Kasumi-1 (cell line): ENCODE data around the gene RPL29.

Source experiments
- DNase-seq, 2 experiments: peaks; one replicate each; lab custom pipeline; 2025; lab: John Stamatoyannopoulos, UW

RPL29 gene

DNA sequence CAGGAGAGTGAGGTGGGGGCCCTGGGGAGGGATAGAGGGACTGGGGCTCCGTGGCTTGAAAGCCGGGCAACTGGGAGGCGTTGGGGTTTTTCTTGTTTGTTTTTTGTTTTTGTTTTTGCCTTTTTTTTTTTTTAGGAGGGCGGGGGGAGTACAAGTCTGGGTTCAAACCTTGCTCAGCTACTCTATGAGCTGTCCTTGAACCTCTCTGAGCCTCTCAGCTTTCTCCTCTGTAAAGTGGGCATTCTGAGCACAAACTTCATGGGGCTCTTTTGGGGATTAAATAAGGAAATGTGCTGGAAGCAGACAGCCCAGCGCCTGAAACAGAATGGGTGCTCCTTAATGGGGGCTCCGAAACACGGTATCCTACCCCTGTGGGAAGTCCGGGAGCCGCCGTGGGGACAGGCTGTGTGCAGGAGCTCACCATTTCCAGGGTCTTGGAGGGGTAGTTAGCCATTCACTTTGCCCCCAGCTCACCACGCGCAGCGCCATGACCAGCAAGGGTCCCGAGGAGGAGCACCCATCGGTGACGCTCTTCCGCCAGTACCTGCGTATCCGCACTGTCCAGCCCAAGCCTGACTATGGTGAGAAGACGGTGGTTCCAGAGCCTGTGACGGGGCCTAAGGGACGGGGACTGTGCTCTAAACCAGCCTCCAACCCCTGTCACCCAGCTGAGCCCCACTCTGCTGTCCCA lies 12.0 kb downstream of the RPL29 start:
- DNase-seq: no peak

DNA sequence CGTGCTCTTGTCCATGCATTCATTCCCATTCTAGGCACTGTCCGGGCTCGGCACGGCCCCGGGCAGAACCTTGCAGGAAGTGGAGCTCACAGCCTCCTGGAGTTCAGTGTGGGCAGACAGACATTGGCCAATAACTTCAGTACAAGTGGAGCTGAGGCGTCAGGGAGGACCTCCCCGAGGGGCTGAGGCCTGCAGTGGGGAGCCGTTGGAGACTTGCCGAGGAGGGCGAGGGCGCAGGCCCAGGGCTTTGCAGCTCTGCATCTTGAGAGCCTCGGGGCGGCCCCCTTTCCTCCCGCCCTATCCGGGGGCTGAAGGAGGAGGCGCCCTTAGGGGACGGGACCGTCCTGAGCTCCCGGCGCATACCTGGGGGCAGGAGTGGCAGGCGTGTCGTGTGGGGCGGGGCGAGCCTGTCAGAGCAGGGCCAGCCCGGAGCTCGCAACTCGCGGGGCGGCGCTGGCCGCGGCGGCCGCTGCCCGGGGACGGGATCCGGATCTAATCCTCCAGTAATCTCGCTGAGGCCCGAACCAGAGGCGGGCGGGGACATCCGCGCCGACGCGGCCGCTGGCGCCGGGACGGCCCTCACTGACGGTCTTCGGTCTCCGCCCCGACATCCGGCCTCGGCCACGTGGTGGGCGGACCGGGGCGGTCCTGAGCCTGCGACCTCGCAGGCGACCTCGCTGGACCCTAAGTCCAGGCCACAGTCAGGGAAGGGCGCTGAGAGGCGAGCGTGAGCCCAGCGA lies 12.7 kb downstream of the RPL29 start, which contains the start of gene ACY1:
ACY1 (plus strand) TSS at position 698 of the 740 bp plus-strand sequence. CDS start 530 bp downstream, outside the sequence.
- DNase-seq: peak; percentile 76 to 83

DNA sequence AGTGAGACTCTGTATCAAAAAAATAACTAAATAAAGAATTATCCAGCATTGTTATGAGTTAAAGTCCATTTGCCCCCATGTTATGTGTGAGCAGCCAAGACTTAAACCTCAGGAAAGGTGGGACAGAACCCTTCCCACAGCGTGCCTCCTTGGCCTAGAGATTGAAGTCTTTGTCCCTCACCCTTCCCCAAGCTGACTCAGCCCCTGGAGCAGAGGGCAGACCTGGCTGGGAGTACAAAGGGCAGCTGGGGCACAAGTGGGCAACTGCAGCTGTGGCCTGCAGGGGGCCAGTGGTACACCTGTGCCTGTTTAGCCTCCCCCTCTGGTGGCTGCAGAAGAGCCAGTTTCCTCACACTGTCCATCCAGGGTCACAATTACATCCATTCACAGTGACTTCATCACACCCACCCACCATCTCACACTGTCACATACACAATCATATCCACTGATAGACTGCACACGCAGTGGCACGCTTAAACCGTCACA lies 13.3 kb downstream of the RPL29 start:
- peak; percentile 56 to 67 for DNase-seq

DNA sequence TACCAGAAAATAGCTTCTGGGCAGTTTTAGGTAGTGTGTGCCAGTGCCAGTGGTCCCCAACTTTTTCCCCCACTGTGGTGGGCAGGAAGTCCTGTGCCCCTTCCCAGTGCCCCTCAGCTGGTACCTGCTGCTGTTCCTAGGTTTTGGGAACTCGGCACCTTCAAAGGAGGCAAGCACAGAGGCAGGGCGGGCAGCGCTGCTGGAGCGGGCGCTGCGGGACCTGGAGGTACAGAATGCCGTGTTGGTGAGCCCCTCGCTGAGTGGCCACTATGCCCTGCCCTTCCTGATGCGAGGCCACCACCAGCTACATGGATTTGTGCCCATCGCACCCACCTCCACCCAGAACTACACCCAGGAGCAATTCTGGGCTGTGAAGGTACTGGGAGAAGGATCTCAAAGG lies 15.4 kb downstream of the RPL29 start:
- no peak for DNase-seq

DNA sequence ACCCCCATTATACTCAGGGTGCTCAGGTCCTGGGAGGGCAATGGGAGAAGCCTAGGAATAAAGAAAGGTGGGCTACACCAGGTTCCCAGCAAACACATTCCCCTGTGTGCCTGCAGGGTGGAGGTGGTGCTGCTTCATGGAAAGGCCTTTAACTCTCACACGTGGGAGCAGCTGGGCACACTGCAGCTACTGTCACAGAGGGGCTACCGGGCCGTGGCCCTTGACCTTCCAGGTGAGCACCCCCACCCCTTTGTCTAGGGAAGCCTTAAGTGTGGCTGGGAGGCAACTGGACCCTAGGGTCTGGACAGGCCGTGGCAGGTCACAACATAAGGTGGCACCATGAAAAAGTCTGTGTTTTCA lies 17.6 kb downstream of the RPL29 start:
- DNase-seq: no peak

DNA sequence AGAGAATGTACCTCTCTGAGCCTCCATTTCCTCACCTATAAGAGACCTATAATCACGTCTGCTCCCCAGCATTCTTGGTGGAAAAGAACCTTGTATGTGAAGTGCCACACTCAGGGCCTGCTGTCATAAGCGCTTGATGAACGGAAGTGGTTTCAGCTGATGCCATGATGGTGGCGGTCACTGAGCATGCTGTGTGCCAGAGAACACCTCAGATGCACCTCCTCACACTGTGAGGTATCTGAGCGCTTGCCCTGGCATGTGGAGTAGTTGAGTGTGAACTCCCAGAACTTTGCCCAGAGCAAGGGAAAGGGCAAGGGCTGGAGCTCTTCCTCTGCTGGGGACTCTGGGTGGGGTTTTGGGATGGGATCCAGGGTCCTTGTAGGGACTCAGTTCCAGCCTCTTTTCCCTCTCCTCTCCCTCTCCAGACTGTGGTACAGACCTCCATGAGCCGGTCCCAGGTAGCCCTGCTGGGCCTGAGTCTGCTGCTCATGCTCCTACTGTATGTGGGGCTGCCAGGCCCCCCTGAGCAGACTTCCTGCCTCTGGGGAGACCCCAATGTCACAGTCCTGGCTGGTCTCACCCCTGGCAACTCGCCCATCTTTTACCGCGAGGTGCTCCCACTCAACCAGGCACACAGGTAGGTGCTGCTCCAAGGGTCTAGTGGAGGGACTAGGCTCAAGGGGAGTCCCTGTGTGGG lies 18.1 kb downstream of the RPL29 start:
- DNase-seq: no peak

DNA sequence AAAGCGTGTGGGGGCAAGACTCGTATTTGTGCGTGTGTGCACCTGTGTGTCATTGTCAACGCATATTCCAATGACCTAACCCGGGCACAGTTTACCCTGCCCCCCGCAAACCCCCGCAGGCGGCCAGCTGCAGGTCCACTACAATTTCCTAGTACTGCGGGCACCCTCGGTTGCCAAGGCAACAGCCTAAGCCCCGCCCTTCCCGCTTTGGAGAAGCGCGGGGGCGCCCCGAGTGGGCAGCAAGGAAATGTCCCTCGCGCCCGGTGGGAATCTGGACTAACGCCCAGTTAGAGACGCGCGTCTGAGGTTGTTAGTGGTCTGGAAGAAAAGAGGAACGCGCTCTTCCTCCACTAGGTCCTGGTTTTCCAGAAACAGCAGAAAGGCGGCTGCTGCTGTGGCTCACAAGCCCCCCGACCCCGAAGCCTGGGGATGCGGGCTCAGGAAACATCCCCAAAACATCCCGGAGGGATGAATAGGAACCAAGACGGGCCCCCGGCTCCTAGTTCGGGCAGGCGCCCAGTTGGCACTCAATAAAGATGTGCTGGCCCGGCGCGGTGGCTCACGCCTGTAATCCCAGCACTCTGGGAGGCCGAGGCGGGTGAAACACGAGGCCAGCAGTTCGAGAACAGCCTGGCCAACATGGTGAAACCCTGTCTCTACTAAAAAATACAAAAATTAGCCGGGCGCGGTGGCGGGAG lies 19.7 kb downstream of the RPL29 start:
- DNase-seq: no peak

DNA sequence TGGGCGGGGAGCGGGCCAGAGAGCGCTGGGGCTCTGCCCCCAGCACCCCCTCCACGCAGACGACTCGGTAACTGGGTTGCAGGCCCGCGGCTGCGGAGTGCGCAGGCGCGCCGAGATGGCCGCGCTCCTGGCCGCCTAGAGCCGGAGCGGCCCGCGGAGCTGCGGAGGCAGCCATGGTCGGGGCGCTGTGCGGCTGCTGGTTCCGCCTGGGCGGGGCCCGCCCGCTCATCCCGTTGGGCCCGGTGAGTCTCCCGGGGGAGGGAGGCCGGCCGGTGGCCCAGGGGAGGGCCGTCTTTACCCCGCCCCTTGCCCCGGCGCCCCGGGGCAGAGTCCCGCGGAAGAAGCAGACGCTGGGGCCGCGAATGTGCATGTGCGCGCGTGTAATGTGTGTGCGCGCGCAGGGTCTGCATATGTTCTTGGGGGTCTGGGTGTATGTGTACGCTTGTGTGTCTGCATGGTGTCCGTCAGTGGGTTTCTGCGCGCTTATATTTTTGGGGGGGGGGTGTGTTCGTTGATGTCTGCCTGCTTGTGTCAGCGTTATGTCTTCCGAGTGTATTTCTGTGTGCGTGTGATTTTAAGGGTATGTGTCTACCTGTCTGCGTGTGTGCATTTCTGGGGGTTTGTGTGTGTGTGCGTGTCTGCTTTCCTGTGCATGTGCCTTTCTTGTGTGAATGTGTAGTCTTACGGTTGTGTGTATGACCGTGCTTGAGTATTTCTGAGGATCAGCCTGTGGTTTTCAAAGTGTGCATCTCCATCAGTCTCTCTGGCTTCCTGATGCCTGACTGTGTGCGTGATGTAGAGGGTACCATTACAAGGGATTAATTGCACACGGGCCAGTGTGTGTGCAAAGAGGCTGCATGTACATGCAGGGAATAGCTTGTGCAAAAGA lies 20.5 kb downstream of the RPL29 start, which contains the start of gene ABHD14A:
ABHD14A (plus strand) TSS at position 102 of the 889 bp plus-strand sequence; CDS start at position 174, 72 bp downstream.
- DNase-seq: peak; percentile 47 to 59

DNA sequence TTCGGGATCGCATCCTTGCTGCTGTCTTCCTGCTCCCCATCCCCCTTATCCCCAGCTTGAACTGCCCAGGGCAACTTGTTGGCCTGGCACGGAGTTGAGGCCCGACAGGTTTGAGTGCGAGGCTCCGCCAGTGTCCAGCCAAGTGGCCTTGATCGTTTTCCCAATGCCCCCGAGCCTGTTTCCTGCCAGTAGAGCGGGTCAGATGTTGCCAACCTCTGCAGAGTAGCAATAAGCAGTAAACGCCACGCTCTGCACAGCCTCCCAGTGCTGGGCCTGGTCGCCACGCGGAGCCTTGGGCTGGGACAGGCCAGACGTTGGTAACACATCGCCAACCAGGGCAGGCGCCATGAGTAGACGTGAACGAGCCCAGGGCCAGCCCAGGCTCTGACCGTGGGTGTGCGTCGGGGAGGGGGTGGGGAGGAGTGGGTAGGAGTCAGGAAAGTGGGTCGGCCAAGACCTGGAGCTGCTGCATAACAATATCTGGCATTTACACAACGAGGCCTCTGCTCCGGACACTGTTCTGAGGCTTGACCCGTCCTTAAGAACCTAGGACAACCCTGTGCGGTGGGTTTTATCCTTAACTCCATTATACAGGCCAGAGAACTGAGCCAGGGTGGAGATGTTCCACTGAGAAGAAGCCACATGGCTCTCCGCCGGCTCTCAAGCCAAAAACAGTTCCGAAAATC lies 21.3 kb downstream of the RPL29 start:
- DNase-seq: no peak

DNA sequence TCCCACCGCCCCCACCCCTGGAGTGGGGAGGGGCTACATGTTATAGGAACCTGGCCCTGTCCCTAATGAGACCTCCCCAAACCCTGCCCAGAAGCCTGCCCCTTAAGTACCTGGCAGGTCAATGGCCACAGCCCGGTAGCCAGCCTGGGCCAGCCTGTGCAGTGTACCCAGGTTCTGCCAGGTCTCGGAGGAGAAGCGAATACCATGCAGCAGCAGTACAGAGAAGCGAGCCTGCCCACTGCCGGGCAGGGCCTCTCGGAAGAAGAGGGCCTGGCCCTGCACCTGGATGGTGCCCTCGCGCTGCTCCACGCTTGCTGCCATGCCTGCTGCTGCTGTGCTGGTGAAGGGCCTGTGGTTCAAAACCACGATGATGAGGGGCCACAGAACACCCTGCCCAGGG lies 24.3 kb downstream of the RPL29 start:
- no peak for DNase-seq

DNA sequence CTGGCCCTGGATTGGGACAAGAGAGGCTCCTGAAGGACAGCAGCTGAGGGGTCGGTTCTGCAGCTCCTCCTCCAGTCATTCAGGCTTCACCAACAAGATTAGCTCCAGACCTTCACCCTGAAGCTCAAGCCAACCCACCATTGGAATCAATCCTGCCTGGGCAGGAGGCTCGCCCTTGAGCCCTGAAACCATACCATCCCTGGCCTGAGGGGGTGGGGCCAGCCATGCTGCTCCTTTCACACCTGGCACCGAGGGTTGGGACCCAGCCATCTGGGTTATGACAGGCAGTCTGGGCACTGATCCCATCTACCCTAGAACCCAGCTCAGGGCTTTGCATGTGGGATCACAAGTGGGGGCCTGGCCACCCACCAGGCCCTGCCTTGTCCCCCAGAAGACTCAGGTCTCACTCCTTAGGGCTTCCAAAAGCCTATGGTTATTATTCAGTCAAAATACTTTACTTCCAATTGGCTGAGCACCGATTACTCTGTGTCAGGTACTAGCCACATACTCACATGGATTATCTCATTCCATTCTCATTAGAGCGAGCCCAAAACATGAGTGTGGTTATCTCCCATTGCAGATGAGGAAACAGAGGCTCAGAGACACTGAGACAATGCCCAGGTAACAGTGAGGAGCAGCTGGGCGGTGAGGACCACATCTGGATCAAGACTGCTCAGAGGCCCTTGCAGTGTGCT lies 24.9 kb downstream of the RPL29 start:
- no peak for DNase-seq

DNA sequence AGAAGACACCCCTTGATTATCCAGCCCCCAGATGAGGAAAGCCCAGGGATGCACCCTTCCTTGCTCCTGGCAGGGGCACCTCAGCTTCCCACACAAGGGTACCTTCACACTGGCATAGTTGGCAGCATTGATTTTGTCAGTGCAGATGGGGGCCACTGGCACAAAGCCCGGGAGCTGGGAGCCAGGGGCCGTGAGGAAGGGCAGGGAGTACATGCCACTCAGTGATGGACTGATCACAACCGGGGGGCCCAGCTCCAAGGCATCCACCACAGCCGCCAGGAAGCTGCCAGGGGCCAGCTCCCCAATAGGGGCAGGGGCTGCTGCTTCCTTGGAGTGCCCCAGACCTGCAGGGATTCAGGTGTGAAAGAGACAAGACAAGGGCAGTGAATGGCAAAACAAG lies 25.9 kb downstream of the RPL29 start:
- DNase-seq: no peak

DNA sequence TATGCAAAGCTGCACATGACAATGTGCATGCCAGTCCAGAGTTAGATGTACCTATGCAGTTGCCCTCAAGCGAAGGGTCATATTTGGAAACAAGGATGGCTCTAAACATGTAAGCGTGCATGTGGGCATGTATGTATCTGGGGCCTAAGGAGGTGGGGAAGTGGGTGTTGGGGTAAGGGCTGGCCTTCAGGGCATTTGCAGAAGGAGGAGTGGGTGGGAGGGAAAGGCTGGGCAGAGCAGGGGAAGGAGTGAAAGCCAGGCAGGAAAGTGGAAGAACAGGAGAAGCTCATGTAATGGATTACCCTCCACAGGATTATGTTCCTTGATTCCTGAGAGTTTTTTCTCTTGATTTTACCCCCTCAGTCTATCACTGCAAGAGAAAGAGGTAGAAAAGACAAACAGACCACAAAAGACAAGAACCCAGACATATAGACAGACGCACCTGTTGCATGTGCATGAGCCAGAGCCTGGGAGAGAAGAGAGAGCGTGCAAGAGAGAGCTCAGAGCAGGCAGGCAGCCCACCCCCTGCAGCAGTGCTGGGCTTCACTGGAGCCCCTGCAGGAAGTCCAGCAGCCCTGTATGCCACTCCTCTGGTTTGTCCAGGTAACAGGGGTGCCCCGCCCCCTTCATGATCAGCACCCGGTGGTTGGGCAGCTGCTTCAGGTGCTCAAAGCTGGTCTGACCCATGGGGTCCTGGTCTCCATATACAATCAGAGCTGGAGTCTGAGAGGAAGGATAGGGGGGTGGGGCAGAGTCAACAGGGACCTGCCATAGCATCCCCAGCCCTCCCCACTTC lies 26.6 kb downstream of the RPL29 start:
- DNase-seq: no peak

DNA sequence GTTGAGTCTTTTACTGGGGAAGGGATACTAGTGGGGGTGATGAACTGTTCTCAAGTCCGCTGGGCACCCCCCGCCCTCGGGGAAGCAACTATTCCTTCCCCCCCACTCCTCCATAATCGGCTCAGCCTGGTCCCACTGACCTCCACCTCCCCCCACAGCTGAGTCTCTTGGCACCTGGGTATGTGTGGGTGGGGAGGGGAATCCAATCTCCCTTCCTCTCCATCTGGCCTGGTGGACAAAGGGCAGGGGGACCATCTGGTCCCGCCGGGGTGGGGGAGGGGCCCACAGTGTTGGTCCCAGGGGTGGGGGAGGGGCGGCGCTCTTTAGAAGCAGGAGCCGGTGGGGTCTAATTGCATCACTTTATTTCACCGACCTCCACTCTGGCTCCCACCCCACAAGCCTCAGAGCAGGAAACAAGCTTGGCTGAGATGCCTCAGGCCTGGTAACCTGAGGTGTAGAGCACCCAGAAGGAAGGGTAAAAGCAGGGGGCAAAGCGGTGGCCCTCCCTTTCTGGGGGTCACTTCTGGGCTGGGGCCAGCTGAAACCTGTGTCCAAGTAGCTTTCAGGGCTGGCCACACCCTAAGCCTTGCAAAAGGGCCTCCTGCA lies 27.4 kb downstream of the RPL29 start:
- DNase-seq: no peak

DNA sequence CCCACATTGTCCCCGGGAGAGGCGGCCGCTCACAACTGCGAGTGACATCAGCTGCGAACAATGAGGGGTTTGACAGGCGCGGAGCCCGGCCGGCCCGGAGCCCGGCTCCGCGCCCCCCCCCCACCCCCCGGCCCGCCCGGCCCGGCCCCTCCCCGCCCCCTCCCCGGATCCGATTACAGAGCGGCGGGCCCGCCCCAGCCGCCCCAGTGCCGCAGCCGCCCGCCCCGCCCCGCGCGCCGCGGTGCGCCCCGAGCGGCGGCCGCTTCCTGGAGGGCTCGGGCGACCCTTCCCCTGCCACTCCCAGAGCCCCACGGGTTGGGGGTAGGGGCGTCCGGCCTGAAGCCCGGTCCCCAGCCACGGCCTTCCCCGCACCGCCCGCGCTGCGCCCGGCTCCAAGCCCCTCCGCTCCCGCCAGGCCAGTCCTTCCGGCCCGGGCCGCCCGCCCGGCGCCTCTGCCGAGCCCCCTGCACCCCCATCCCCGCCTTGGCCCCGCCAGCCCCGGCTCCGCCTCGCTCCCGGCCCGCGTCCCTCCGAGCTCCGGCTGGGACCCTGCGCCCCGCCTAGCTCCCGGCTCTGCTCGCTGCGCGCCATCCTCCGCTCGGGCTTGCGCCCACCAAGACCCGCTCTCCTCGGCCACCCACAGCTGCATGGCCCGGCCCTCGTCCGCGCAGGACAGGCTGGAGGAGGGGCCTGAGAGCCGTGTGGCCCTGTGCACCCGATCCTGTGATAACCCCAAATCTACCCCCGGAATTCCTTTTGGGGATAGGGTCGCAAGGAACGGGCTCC lies 28.1 kb downstream of the RPL29 start, which contains the start of gene PCBP4:
PCBP4 (minus strand) TSS at position 71 of the 786 bp plus-strand sequence. CDS start 6,214 bp downstream, outside the sequence.
- DNase-seq: peak; percentile 40 to 42

DNA sequence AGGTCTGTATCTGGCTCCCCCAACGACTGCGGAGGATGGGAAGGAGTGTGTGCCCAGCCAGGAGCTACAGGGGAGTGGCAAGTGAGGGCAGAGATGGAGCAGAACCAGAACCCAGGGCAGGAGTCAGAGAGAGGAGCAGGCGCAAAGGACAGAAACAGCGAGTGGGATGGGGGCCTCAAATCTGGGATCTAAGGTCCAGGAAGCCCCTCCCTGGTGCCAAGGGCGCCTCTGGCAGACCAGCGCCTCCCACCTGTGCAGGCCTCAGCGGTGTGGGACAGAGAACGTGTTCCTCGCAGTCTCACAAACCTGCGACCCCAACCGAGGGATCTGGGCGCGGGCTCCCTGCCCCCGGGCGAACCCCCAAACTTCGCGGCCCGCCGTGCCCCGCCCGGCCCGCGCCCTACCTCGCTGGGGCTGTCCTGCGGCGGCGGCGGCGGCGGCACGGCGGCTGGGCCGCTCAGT lies 28.7 kb downstream of the RPL29 start:
- no peak for DNase-seq

DNA sequence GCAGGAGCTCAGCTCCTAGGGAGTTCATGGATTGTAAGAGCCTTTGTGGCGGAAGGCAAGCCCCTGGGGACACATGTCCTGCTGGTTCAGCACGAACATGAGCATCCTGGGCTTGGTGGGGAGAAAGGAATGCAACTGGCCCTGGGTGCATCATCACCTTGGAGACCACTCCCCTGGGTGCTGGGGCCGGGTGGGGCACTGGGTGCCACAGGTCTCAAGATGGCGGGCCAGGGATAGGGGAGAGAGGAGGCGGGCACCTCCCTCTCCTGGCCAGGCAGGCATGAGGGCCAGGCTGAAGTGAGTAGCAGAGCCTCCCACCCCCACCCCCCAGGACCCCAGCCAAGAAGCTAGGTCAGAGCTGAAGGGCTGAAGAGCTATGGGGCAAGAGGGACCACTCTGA lies 29.2 kb downstream of the RPL29 start:
- DNase-seq: no peak
